Liver (tissue), 9 donors: ENCODE results near the gene CEBPG. TPM values are rescaled to one million over a fixed set of nuclear protein-coding genes. Genes with fewer than 3 reads are reported as not detected.

Experiments
- DNase-seq: peaks from one replicate; pipeline ENCODE4 v3.0.0-alpha.2; 2017; ENCODE audit warnings: low spot score
- H3K27ac ChIP-seq, 2 donors: one replicate each; pipeline ENCODE4 v1.7.0; 2013; ENCODE audit warnings: inconsistent platforms in 2 of 2, low read length in 2 of 2, control low read depth in 1 of 2, low read depth in 1 of 2, mild to moderate bottlenecking in 1 of 2
- H3K27me3 ChIP-seq, 4 donors: one replicate each; pipeline versions ENCODE4 v1.6.1 to v1.7.0; 2013; ENCODE audit warnings: low read length in 3 of 4, inconsistent platforms in 1 of 4, mild to moderate bottlenecking in 1 of 4, moderate library complexity in 1 of 4; ENCODE audit not compliant: control insufficient read depth in 4 of 4, insufficient read depth in 4 of 4
- H3K36me3 ChIP-seq, 4 donors: one replicate each; pipeline versions ENCODE4 v1.6.1 to v1.7.0; 2013; ENCODE audit warnings: low read length in 3 of 4, mild to moderate bottlenecking in 3 of 4, low read depth in 1 of 4, moderate library complexity in 1 of 4; ENCODE audit not compliant: control insufficient read depth in 4 of 4, insufficient read depth in 3 of 4
- H3K4me1 ChIP-seq, 4 donors: one replicate each; pipeline versions ENCODE4 v1.6.1 to v1.7.0; 2013; ENCODE audit warnings: low read length in 3 of 4, mild to moderate bottlenecking in 3 of 4, moderate library complexity in 1 of 4; ENCODE audit not compliant: control insufficient read depth in 4 of 4, insufficient read depth in 4 of 4
- H3K4me3 ChIP-seq, 3 donors: one replicate each; pipeline versions ENCODE4 v1.6.1 to v1.7.0; 2013; ENCODE audit warnings: low read length in 3 of 3, control low read depth in 1 of 3, low read depth in 1 of 3, mild to moderate bottlenecking in 1 of 3
- H3K9ac ChIP-seq, 2 donors: one replicate each; pipeline ENCODE4 v1.7.0; 2013; ENCODE audit warnings: low read length in 2 of 2, mild to moderate bottlenecking in 2 of 2, moderate library complexity in 2 of 2, control low read depth in 1 of 2, low read depth in 1 of 2
- H3K9me3 ChIP-seq, 4 donors: one replicate each; pipeline versions ENCODE4 v1.6.1 to v1.7.0; 2013; ENCODE audit warnings: low read length in 3 of 4; ENCODE audit not compliant: control insufficient read depth in 4 of 4
- ATF3 ChIP-seq: IDR thresholded peaks from 2 replicates; pipeline ENCODE4 v1.6.1; 2016; ENCODE audit warnings: antibody characterized with exemption
- CTCF ChIP-seq: fragments of 150-350 bp; IDR thresholded peaks from 2 replicates; pipeline ENCODE4 v1.5.1; 2017; ENCODE audit warnings: improper control_type of control experiment, low read depth, low read length; ENCODE audit not compliant: missing input control
- EGR1 ChIP-seq, 2 donors: IDR thresholded peaks; 2 replicates each; pipeline ENCODE4 v1.6.1; 2016 to 2018; ENCODE audit warnings: antibody characterized with exemption in 2 of 2, low read depth in 2 of 2
- FOXA1 ChIP-seq: IDR thresholded peaks from 2 replicates; pipeline ENCODE4 v1.6.1; 2016; ENCODE audit warnings: antibody characterized with exemption
- FOXA2 ChIP-seq: IDR thresholded peaks from 2 replicates; pipeline ENCODE4 v1.6.1; 2016; ENCODE audit warnings: antibody characterized with exemption
- GABPA ChIP-seq, 2 donors: IDR thresholded peaks in 1 of 2; conservative IDR thresholded peaks in 1 of 2; 2 replicates each; pipeline ENCODE4 v1.6.1; 2016; ENCODE audit warnings: antibody characterized with exemption in 2 of 2, mild to moderate bottlenecking in 1 of 2, moderate library complexity in 1 of 2
- JUND ChIP-seq, 2 donors: IDR thresholded peaks; 2 replicates each; pipeline ENCODE4 v1.6.1; 2016; ENCODE audit warnings: antibody characterized with exemption in 2 of 2
- MAX ChIP-seq: IDR thresholded peaks from 2 replicates; pipeline ENCODE4 v1.6.1; 2016; ENCODE audit warnings: antibody characterized with exemption
- NR2F2 ChIP-seq: IDR thresholded peaks from 2 replicates; pipeline ENCODE4 v1.6.1; 2016; ENCODE audit warnings: antibody characterized with exemption
- RAD21 ChIP-seq, 2 donors: IDR thresholded peaks; 2 replicates each; pipeline ENCODE4 v1.6.1; 2016; ENCODE audit warnings: antibody characterized with exemption in 2 of 2, mild to moderate bottlenecking in 2 of 2
- RXRA ChIP-seq, 2 donors: IDR thresholded peaks; 2 replicates each; pipeline ENCODE4 v1.6.1; 2017 to 2018; ENCODE audit warnings: antibody characterized with exemption in 2 of 2, mild to moderate bottlenecking in 1 of 2
- SP1 ChIP-seq: IDR thresholded peaks from 2 replicates; pipeline ENCODE4 v1.6.1; 2018; ENCODE audit warnings: antibody characterized with exemption, mild to moderate bottlenecking
- TAF1 ChIP-seq: conservative IDR thresholded peaks from 2 replicates; pipeline ENCODE4 v1.6.1; 2016; ENCODE audit warnings: antibody characterized with exemption, mild to moderate bottlenecking
- YY1 ChIP-seq: IDR thresholded peaks from 2 replicates; pipeline ENCODE4 v1.6.1; 2016; ENCODE audit warnings: antibody characterized with exemption, mild to moderate bottlenecking
- WGBS: extraction: QIAGEN DNeasy Blood & Tissue Kit; methylation state at CpG from one replicate; pipeline ENCODE4 v1.1.7; 2013; 5-methylcytosine and 5-hydroxymethylcytosine counted together
- polyA plus RNA-seq, 2 donors: library from polyadenylated mRNA; stranded (reverse) in 1 of 2; unstranded in 1 of 2; fragments of 200-250 nt in 1 of 2; fragments of >200 nt in 1 of 2; fragmentation: Nextera tagmentation in 1 of 2; extraction: Ambion mirVana in 1 of 2; gene quantifications; one replicate each; pipeline versions ENCODE4 v1.2.1 to v1.2.3, GENCODE V29; 2013 to 2015
- total RNA-seq, 2 donors: library from RNA; depleted of rRNA; stranded (reverse); fragments of >200 nt; gene quantifications; one replicate each; pipeline ENCODE4 v1.2.3, GENCODE V29; 2014
- TF ChIP-seq, protein P1 (sequence below): IDR thresholded peaks from 2 replicates; pipeline ENCODE4 v1.6.1; 2016; ENCODE audit warnings: antibody characterized with exemption
- TF ChIP-seq, protein P2 (sequence below): IDR thresholded peaks from 2 replicates; pipeline ENCODE4 v1.6.1; 2016; ENCODE audit warnings: antibody characterized with exemption, mild to moderate bottlenecking
- donor health status: healthy.
- donor health status: healthy.
- donor health status: healthy.
- donor health status: healthy.
- donor health status: healthy.

CEBPG gene
- total and polyA plus RNA-seq, 4 donors = 16.9 to 36.1 (median 24.2) TPM

DNA sequence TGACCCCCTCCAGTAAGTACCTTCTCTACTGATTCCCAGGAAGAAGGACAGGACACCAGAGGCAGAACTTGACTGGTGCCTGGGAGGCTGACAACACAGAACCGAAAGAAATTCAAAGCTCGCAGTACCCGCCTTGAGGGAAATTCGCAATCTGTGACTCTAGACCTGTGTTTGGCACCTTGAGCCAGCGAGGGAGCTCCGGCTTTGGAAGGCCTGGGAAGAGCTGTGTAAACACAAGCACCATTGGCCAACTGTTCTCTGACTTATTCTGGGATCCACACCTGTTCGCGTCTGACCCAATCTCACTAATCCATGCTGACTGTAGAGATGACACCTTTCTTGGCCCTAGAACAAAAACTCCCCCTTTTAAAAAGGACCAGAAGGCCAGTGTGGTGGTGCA is 50.7 kb downstream of the CEBPG start:
- DNase-seq = no peak
- WGBS = 87% methylated on average over 8 of the region's 8 CpGs
- Histone ChIP-seq H3K36me3 (peaks cover 0 to 6% (median 3%) of the 10 kb centered on the region in 4 donors), H3K9ac (no peak overlapping the region), H3K4me1 (no peaks in the 10 kb centered on the region), H3K9me3 (no peaks in the 10 kb centered on the region), H3K27ac (no peak overlapping the region), H3K27me3 (no peaks in the 10 kb centered on the region), H3K4me3 (no peak overlapping the region)
- TF ChIP-seq ATF3 (no peak), GABPA (IDR thresholded peaks at IDR 0.05 in 1 of 2, conservative IDR thresholded peaks at IDR 0.05 in 1 of 2) (no peak), RXRA (IDR thresholded peaks at IDR 0.05) (no peak), SP1 (no peak), EGR1 (IDR thresholded peaks at IDR 0.05; ENCODE audit: low read depth in 2 of 2) (no peak), RAD21 (IDR thresholded peaks at IDR 0.05) (no peak), FOXA1 (no peak), CTCF (no peak), TAF1 (no peak), MAX (no peak), FOXA2 (no peak), JUND (IDR thresholded peaks at IDR 0.05) (no peak), YY1 (no peak), NR2F2 (no peak)
- TF ChIP-seq, protein P1, sequence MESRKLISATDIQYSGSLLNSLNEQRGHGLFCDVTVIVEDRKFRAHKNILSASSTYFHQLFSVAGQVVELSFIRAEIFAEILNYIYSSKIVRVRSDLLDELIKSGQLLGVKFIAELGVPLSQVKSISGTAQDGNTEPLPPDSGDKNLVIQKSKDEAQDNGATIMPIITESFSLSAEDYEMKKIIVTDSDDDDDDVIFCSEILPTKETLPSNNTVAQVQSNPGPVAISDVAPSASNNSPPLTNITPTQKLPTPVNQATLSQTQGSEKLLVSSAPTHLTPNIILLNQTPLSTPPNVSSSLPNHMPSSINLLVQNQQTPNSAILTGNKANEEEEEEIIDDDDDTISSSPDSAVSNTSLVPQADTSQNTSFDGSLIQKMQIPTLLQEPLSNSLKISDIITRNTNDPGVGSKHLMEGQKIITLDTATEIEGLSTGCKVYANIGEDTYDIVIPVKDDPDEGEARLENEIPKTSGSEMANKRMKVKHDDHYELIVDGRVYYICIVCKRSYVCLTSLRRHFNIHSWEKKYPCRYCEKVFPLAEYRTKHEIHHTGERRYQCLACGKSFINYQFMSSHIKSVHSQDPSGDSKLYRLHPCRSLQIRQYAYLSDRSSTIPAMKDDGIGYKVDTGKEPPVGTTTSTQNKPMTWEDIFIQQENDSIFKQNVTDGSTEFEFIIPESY = no peak
- TF ChIP-seq, protein P2, sequence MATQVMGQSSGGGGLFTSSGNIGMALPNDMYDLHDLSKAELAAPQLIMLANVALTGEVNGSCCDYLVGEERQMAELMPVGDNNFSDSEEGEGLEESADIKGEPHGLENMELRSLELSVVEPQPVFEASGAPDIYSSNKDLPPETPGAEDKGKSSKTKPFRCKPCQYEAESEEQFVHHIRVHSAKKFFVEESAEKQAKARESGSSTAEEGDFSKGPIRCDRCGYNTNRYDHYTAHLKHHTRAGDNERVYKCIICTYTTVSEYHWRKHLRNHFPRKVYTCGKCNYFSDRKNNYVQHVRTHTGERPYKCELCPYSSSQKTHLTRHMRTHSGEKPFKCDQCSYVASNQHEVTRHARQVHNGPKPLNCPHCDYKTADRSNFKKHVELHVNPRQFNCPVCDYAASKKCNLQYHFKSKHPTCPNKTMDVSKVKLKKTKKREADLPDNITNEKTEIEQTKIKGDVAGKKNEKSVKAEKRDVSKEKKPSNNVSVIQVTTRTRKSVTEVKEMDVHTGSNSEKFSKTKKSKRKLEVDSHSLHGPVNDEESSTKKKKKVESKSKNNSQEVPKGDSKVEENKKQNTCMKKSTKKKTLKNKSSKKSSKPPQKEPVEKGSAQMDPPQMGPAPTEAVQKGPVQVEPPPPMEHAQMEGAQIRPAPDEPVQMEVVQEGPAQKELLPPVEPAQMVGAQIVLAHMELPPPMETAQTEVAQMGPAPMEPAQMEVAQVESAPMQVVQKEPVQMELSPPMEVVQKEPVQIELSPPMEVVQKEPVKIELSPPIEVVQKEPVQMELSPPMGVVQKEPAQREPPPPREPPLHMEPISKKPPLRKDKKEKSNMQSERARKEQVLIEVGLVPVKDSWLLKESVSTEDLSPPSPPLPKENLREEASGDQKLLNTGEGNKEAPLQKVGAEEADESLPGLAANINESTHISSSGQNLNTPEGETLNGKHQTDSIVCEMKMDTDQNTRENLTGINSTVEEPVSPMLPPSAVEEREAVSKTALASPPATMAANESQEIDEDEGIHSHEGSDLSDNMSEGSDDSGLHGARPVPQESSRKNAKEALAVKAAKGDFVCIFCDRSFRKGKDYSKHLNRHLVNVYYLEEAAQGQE = no peak
